ENCODE results near the gene KIF22.
"Not testable (repeated sequence)": the region's sequence is repeated elsewhere in the genome, so short reads cannot be mapped to it uniquely, and the experiment has no call there.

KIF22 gene

DNA sequence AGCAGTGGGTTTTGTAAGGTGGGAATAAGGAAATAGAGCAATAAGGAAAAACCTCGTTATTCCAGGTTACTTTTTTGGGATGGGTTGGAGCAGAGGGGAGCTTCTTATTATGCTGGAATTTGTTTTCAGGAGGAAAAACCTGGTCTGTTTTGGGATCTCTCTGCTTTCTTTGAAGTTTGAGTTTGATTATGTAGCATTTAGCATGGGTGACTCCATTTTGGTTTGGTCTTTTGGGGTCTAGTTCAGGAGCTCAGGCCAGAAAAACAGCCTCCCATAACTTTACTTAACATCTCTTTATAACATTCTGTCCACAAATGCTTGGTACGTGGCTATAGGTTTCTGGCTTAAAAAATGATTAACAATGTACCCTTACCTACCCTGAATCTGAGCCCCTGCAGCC lies 21.0 kb upstream of the KIF22 start:
- DNase-seq (ENCODE audit: low read depth), result no peak
- no peak overlapping the region for H3K4me3 ChIP-seq (ENCODE audit: control insufficient read depth, low read depth, low read length)
- TF ChIP-seq, protein P1, sequence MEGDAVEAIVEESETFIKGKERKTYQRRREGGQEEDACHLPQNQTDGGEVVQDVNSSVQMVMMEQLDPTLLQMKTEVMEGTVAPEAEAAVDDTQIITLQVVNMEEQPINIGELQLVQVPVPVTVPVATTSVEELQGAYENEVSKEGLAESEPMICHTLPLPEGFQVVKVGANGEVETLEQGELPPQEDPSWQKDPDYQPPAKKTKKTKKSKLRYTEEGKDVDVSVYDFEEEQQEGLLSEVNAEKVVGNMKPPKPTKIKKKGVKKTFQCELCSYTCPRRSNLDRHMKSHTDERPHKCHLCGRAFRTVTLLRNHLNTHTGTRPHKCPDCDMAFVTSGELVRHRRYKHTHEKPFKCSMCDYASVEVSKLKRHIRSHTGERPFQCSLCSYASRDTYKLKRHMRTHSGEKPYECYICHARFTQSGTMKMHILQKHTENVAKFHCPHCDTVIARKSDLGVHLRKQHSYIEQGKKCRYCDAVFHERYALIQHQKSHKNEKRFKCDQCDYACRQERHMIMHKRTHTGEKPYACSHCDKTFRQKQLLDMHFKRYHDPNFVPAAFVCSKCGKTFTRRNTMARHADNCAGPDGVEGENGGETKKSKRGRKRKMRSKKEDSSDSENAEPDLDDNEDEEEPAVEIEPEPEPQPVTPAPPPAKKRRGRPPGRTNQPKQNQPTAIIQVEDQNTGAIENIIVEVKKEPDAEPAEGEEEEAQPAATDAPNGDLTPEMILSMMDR (IDR thresholded peaks at IDR 0.05; ENCODE audit: control insufficient read depth, insufficient read depth, low read depth, low read length, missing control alignments), result no peak

- no peak overlapping the region for H3K4me3 ChIP-seq (ENCODE audit: control insufficient read depth, low read depth, low read length)
- no peak for DNase-seq (ENCODE audit: low read depth)
- TF ChIP-seq, protein P1 (IDR thresholded peaks at IDR 0.05; ENCODE audit: control insufficient read depth, insufficient read depth, low read depth, low read length, missing control alignments), result no peak
Measured at GRCh38 chr16:29770250-29770929, 20.2 kb upstream of the KIF22 start.

DNA sequence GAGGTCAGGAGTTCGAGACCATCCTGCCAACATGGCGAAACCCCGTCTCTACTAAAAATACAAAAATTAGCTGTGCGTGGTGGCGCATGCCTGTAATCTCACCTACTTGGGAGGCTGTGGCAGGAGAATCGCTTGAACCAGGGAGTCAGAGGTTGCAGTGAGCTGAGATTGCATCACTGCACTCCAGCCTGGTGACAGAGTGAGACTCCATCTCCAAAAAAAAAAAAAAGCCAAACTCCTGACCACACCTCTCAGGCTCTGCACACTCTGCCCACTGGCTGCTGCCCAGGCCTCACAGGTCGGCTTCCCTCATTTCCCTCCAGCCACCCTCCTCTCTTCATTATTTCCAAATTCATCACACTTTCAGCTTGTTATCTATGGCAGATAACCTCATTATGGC lies 18.2 kb upstream of the KIF22 start:
- not testable (repeated sequence) for DNase-seq (ENCODE audit: low read depth); H3K4me3 ChIP-seq (ENCODE audit: control insufficient read depth, low read depth, low read length)

DNA sequence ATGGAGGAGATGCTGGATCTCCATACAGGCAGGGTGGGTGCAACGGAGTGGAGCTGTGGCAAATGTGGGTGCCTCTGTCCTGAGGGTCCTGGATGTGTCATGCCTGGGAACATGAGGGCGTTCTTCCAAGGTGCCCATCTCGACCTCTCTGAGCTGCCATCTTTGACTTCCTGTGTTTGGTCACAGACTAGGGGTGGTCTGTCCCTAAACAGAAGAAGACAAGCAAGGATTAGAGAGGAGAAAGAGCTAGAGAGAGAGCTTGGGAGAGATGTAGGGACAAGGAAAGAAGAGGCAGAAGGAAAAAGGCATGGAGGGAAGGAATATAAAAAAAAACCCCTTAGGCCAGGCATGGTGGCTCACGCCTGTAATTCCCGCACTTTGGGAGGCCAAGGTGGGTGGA lies 15.8 kb upstream of the KIF22 start:
- no peak for DNase-seq (ENCODE audit: low read depth)
- TF ChIP-seq, protein P1 (IDR thresholded peaks at IDR 0.05; ENCODE audit: control insufficient read depth, insufficient read depth, low read depth, low read length, missing control alignments), result no peak

DNA sequence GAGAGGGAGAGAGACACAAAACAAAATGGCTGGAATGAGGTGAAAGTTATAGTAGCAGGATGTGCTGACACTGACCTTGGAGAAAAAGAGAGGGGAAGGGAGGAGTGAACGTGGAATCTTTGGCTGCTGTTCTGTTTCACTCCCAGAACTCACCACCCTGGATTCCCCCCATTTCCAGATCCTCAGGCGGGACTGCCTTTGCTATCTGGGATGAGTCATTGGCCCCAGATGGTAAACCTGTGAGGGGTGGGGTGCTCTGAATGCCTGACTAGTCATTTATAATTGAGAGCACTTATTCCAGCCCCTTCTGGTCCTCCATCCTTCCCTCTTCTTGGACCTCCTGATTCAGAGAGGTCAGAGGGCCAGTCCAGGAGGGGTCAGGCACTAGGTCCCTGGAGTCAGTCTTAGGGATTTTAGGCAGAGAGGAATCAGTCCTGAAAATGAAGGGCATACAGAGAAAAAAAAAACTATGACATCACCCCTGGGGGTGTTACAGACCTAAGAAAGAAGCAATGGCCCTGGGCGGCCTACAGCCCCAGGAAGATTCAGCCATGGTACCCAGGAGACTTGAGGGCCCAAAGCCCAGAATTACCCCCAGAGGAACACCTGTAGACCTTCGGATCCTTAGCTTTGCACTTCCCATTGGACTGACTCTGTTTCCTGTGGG lies 14.7 kb upstream of the KIF22 start:
- TF ChIP-seq, protein P1 (IDR thresholded peaks at IDR 0.05; ENCODE audit: control insufficient read depth, insufficient read depth, low read depth, low read length, missing control alignments), result no peak
- H3K4me3 ChIP-seq (ENCODE audit: control insufficient read depth, low read depth, low read length), result no peak overlapping the region
- DNase-seq (ENCODE audit: low read depth), result no peak

More for the DNA sequence above, 15.8 kb upstream of the KIF22 start:
- H3K4me3 ChIP-seq (ENCODE audit: control insufficient read depth, low read depth, low read length), result no peak overlapping the region

DNA sequence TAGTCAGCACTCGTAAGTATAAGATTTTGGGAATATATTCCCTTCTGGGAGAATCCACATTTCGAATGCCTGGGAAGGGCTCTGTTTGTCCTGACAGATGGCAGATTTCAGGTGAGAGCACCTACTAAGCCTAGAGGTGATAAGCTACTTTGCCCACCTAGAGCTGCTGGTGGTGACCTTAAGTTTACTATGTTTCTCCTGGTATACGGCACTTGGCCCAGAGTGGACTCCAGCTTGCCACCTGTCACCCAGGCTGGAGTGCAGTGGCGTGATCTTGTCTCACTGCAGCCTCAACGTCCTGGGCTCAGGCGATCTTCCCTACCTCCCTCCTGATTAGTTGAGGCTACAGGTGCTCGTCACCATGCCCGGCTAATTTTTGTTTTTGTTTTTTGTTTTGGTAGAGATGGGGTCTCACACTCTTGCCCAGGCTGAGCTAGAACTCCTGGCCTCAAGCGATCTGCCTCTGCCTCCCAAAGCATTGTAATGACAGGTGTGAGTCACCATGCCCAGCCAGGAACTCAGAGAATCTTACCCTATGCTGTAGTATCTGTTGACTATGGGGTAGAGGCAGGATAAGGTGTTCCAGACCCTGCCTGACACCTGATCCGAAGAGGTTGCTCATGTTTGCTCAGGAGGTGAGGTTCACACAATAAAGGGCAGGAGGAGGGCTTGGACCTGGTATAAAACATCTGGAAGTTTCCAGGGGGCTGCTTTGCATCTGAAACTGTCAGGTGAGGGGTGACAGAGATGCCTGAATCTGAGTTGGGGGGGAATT lies 12.8 kb upstream of the KIF22 start, which contains the start of gene ZG16:
ZG16 (plus strand) TSS at position 681 of the 775 bp plus-strand sequence. CDS start 1,011 bp downstream, outside the sequence.
- DNase-seq (ENCODE audit: low read depth), result no peak
- no peak within 1 kb of the TSS for H3K4me3 ChIP-seq (ENCODE audit: control insufficient read depth, low read depth, low read length)
- TF ChIP-seq, protein P1 (IDR thresholded peaks at IDR 0.05; ENCODE audit: control insufficient read depth, insufficient read depth, low read depth, low read length, missing control alignments), result no peak

GRCh38 chr16:29779474-29779873 lies 11.1 kb upstream of the KIF22 start:
- TF ChIP-seq, protein P1 (IDR thresholded peaks at IDR 0.05; ENCODE audit: control insufficient read depth, insufficient read depth, low read depth, low read length, missing control alignments), result no peak
- no peak overlapping the region for H3K4me3 ChIP-seq (ENCODE audit: control insufficient read depth, low read depth, low read length)
- DNase-seq (ENCODE audit: low read depth), result no peak

DNA sequence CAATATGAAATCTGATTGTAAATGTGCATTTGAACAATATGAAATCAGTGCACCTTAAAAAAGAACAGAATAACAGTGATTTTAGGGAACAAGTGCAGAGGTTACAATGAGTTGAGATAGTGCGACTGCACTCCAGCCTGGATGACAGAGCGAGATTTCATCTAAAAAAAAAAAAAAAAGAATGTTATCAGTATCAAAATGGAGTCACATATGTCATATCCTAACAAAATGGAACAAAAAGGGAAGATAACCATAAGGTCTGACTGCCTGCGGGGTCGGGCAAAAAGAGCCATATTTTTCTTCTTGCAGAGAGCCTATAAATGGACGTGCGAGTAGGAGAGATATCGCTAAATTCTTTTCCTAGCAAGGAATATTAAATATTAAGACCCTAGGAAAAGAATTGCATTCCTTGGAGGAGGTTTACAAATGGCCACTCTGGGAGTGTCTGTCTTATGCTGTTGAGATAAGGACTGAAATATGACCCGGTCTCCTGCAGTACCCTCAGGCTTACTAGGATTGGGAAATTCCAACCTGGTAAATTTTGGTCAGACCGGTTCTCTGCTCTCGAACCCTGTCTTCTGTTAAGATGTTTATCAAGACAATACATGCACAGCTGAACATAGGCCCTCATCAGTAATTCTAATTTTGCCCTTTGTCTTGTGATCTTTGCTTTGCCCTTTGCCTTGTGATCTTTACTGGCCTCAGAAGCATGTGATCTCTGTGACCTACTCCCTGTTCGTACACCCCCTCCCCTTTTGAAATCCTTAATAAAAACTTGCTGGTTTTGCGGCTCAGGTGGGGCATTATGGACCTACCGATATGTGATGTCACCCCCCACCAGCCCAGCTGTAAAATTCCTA lies 7.2 kb upstream of the KIF22 start:
- DNase-seq (ENCODE audit: low read depth); H3K4me3 ChIP-seq (ENCODE audit: control insufficient read depth, low read depth, low read length): not testable (repeated sequence)
